Measurements from ENCODE around the gene DAB1. TPM values are rescaled to one million over a fixed set of nuclear protein-coding genes. Genes with fewer than 3 reads are reported as not detected.

The DAB1 gene
- total RNA-seq, 1 donor from 2014 or later = 0.20 TPM

- DNase-seq (ENCODE audit: low read depth) = no peak
These were observed 397.1 kb downstream of the DAB1 start for GRCh38 chr1:57026624-57027354.

DNA sequence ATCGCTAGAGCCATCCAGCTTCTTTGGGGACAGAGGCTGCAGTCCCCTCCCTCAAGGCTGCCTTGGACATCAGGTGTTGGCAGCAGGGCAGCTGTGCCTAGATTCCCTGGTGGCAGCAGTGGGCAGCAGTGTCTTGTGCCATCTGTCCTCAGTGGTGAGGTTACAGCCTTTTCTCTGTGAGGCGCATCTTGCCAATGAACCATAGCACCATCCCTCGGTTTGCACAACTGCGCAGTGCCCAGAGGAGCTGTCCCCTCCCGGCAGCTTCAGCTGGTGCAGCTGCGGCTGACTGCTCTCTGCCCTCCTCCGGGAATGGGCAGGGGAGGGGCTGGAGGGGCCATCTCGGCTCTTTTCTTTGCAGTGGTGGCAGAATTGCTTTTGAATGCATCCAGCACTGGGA is 399.0 kb downstream of the DAB1 start:
- DNase-seq (ENCODE audit: low read depth) = peak; percentile 37

DNA sequence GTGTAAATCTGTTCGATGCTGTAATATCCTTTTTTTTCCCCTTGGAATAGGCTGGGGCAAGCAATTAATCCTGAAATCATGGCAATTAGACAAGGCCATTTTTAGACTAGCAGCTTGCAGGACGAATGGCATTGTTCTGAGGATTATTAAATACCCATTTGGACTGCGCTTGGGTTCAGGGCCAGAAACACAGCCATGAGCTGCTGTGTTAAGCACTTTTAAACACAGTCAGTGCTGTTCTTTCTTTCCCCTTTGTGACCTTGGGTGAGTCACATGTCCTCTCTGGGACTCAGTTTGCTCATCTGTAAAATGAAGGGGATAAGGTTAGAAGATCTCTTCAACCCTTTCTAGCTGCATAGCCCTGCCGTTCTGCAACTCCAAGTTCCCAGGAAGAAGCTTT is 399.4 kb downstream of the DAB1 start:
- no peak for DNase-seq (ENCODE audit: low read depth)

- no peak for DNase-seq (ENCODE audit: low read depth)
These were observed 403.6 kb downstream of the DAB1 start for GRCh38 chr1:57020216-57020615.

DNA sequence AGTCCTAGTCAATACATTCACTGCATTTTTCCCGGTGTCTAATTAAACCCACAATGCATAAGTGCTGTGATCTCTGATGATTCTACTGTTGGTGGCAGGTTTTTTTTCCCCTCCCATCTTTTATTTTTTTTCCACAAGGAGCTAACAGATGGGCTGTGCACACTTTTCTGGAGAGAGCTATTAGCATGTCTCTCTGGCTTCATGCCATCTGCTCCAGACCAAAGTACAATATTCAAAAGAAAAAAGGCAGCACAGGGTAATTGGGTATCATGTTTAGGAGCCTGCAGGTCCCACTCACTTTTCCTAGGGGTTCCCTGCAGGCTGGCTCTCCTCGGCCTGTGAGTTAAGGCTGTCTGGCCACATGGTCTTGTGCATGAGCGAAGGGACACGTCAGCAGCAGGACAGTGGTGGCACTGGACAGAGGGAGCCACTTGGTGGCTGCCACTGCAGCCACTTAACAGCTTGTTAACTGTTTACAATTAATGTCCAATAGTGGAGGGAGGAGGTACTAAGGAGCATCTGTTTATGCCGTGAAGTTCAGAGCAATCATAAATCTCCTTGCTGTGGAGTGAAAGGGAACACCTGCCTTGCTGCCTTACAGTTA is 404.5 kb downstream of the DAB1 start:
- no peak for DNase-seq (ENCODE audit: low read depth)

DNA sequence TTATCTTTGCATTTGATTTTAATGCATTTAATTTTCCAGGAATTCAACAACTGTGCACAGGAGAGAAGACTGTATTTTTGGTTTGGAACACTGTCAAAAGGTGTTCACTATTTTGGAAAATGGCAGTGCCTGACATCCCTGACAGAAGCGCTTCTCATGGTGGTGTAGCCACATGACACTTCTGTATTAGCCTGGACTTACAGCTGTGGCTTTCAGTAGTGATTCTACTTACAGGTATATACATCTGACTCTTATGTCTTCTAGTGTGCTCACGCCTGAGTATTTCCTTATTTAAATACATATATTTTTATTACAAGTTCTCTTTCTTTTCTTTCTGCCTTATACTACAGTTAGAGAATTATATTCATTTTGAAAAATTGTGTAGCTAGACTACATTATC is 405.7 kb downstream of the DAB1 start:
- no peak for DNase-seq (ENCODE audit: low read depth)

DNA sequence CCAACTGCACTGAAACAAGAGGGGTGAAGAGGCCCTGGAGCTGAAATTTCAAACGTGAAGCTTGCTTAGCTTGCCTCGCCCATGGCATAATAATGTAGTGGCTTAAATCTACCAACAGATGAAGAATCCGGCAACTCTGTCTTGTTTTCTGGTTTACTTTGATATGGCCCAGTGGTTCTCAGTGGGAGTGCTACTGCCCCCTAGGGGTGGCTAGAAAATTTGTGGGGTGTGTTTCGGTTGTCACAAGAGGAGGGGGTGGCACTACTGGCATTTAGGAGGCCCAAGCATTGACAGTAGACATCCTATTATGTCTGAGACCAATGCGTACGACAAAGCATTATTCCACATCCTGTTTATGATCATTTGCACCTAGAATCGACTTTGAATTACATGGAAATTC is 406.1 kb downstream of the DAB1 start:
- DNase-seq (ENCODE audit: low read depth) = no peak

- peak; percentile 15 for DNase-seq (ENCODE audit: low read depth)
These were observed 406.7 kb downstream of the DAB1 start for GRCh38 chr1:57017200-57017599.

DNA sequence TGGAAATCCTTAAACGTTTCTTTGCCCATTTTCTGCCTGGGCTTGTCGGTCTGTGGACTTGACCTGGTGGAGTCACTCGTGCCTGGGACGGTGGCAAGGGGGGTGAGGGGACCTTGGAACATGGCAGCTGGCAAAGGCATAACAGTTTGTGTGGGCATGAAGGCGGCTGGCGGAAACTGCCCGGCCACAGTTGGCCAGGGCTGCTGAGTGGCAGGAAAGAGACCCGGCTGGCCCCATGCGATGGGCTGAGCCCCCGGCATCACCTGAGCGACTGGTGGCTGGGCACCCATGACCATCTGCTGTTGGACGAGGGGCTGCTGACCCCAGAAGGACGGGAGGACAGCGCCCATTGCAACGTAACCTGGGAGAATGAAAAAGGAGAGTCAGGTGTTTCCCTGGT is 408.8 kb downstream of the DAB1 start:
- DNase-seq (ENCODE audit: low read depth) = no peak

DNA sequence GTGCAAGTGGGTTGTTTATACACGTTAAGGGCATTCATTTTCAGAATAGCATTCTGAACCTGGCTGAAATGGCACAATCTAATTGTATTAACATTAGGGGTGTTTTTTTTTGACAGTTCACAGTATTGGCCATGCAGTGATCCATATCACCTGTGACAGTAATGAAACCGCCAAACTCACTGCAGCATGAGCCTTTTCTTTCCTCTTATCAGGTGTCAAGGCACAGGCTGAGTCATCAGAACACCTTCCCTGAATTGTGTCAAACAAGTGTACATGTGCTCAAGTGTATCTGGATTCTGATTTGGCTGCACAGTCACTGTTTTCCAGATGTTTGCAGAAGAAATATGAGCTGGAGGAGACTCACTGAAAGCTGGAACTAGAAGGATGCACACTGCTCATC is 410.3 kb downstream of the DAB1 start:
- peak; percentile 5 for DNase-seq (ENCODE audit: low read depth)

- no peak for DNase-seq (ENCODE audit: low read depth)
These were observed 411.5 kb downstream of the DAB1 start for GRCh38 chr1:57012315-57012714.

GRCh38 chr1:57010511-57010910 is 413.3 kb downstream of the DAB1 start:
- DNase-seq (ENCODE audit: low read depth) = no peak

GRCh38 chr1:57007948-57008347 is 415.9 kb downstream of the DAB1 start:
- no peak for DNase-seq (ENCODE audit: low read depth)

GRCh38 chr1:57007472-57007871 is 416.4 kb downstream of the DAB1 start:
- no peak for DNase-seq (ENCODE audit: low read depth)

- DNase-seq (ENCODE audit: low read depth) = peak; percentile 63
These were observed 420.3 kb downstream of the DAB1 start for GRCh38 chr1:57003398-57004139.

- no peak for DNase-seq (ENCODE audit: low read depth)
These were observed 428.3 kb downstream of the DAB1 start for GRCh38 chr1:56995414-56996100.

- DNase-seq (ENCODE audit: low read depth) = no peak
These were observed 430.4 kb downstream of the DAB1 start for GRCh38 chr1:56993475-56993874.

- no peak for DNase-seq (ENCODE audit: low read depth)
These were observed 431.3 kb downstream of the DAB1 start for GRCh38 chr1:56992318-56993125.

- no peak for DNase-seq (ENCODE audit: low read depth)
These were observed 432.3 kb downstream of the DAB1 start for GRCh38 chr1:56991576-56991975.

DNA sequence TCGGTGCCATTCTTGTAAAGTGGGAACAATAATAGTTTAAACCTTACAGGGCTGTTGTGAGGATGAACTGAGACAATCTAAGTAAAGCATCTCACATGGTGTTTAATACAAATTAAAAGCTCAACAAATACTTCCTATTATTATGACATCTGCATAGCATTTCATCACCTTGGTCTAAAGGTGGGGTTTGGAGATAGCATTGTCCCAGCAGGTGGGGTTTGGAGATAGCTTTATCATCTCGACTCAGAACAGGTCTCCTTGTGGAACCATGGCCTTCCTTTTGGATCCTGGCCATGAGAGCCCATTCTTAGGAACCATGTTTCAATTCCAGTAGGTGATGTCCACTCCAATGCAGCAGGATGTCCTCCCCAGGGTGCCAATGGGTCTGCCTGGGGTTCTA is 437.5 kb downstream of the DAB1 start:
- DNase-seq (ENCODE audit: low read depth) = no peak

DNA sequence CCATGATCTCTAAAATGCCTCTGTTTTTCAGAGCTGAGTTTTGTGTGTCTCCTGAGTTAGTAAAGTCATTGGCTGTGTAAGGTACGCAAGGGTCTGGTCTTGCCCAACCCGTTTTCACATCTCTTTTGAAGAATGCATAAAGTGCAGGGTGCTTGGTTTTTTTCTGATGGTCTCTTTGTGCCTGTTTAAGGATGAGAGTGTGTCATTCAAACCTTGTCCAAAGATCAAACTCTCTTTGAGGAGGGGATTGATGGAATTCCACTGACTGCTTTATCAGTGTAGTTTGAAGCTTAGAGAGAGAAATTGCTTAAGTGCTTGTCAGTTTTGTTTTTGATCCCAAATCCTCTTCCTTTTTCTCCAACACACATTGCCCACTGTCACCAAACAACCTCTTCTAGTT is 438.0 kb downstream of the DAB1 start:
- DNase-seq (ENCODE audit: low read depth) = no peak

- no peak for DNase-seq (ENCODE audit: low read depth)
These were observed 440.4 kb downstream of the DAB1 start for GRCh38 chr1:56983484-56983883.
